Peyer's patch (tissue), 4 donors: ENCODE results near the gene OSBPL3. TPM values are rescaled to one million over a fixed set of nuclear protein-coding genes. Genes with fewer than 3 reads are reported as not detected.

ENCODE experiments used
- DNase-seq, 3 donors: peaks; one replicate each; pipeline ENCODE4 v3.0.0-alpha.2; 2017 to 2019
- H3K27ac ChIP-seq, 4 donors: fragments of 200-600 bp; sonication (generic); one replicate each; pipeline ENCODE4 v1.5.1; 2016 to 2019
- H3K27me3 ChIP-seq, 2 donors: fragments of 200-600 bp; sonication (generic); one replicate each; pipeline ENCODE4 v1.5.1; 2019
- H3K36me3 ChIP-seq, 3 donors: fragments of 200-600 bp; sonication (generic); one replicate each; pipeline ENCODE4 v1.5.1; 2016 to 2019
- H3K4me1 ChIP-seq, 4 donors: fragments of 200-600 bp; sonication (generic); one replicate each; pipeline ENCODE4 v1.5.1; 2016 to 2019
- H3K4me3 ChIP-seq, 4 donors: fragments of 200-600 bp; sonication (generic); 1 replicate in 3 of 4; 2 replicates in 1 of 4; pipeline ENCODE4 v1.5.1; 2016 to 2019; ENCODE audit warnings: mild to moderate bottlenecking in 1 of 4
- H3K9me3 ChIP-seq, 4 donors: fragments of 200-600 bp; sonication (generic); one replicate each; pipeline ENCODE4 v1.5.1; 2016 to 2019; ENCODE audit warnings: mild to moderate bottlenecking in 1 of 4
- POLR2A ChIP-seq, 2 donors: fragments of 450-650 bp; IDR thresholded peaks; one replicate each; pipeline ENCODE4 v1.5.1; 2017; ENCODE audit warnings: antibody characterized with exemption in 2 of 2, mild to moderate bottlenecking in 2 of 2, moderate library complexity in 2 of 2
- total RNA-seq, 4 donors: library from RNA; depleted of rRNA; stranded (reverse); fragments of >200 nt; gene quantifications; one replicate each; pipeline ENCODE4 v1.1.0, GENCODE V29; 2016
- TF ChIP-seq, protein P1 (sequence below), 6 experiments: fragments of 450-650 bp in 4 of 6; fragments of 200-600 bp in 2 of 6; sonication (generic) in 1 of 6; IDR thresholded peaks; one replicate each; pipeline ENCODE4 v1.5.1; 2017 to 2019; ENCODE audit warnings: antibody characterized with exemption in 6 of 6, mild to moderate bottlenecking in 3 of 6, moderate library complexity in 1 of 6

Gene OSBPL3
- total RNA-seq, 4 donors from 2014 or later = 20.1 to 67.7 (median 22.2) TPM

DNA sequence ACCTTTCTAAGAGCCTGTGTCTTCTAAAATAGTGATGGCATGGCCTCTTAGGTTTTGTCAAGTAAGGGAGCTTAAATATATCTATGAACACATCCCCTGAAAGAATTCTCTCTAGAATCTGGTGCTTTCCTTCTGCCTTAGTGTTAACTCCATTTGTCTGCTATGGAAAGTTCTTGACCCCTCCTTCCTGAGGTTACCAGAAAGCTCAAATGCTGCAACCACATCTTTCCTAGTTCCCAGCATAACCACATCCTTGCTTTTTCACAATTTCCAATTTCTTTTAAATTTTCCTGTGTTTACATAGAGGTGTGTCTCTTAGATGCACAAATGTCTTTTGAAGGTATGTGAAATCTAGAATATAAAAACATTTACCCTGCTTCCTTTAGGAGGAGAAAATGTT, 206.3 kb downstream of the OSBPL3 start:
- no peaks in the 10 kb centered on the region for H3K9me3 ChIP-seq
- TF ChIP-seq, protein P1, sequence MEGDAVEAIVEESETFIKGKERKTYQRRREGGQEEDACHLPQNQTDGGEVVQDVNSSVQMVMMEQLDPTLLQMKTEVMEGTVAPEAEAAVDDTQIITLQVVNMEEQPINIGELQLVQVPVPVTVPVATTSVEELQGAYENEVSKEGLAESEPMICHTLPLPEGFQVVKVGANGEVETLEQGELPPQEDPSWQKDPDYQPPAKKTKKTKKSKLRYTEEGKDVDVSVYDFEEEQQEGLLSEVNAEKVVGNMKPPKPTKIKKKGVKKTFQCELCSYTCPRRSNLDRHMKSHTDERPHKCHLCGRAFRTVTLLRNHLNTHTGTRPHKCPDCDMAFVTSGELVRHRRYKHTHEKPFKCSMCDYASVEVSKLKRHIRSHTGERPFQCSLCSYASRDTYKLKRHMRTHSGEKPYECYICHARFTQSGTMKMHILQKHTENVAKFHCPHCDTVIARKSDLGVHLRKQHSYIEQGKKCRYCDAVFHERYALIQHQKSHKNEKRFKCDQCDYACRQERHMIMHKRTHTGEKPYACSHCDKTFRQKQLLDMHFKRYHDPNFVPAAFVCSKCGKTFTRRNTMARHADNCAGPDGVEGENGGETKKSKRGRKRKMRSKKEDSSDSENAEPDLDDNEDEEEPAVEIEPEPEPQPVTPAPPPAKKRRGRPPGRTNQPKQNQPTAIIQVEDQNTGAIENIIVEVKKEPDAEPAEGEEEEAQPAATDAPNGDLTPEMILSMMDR (IDR thresholded peaks at IDR 0.05) = no peak
- no peak for TF ChIP-seq POLR2A (IDR thresholded peaks at IDR 0.05)
- DNase-seq = no peak
- no peaks in the 10 kb centered on the region for H3K27me3 ChIP-seq
- no peaks in the 10 kb centered on the region for H3K36me3 ChIP-seq
- H3K4me3 ChIP-seq = no peak overlapping the region
- H3K27ac ChIP-seq = no peak overlapping the region
- no peaks in the 10 kb centered on the region for H3K4me1 ChIP-seq

GRCh38 chr7:24769851-24770250, 210.1 kb downstream of the OSBPL3 start:
- Histone ChIP-seq H3K27ac (no peak overlapping the region), H3K36me3 (no peaks in the 10 kb centered on the region), H3K4me1 (no peaks in the 10 kb centered on the region), H3K9me3 (no peaks in the 10 kb centered on the region), H3K27me3 (no peaks in the 10 kb centered on the region), H3K4me3 (no peak overlapping the region)
- DNase-seq = no peak
- TF ChIP-seq, protein P1 (IDR thresholded peaks at IDR 0.05) = no peak
- no peak for TF ChIP-seq POLR2A (IDR thresholded peaks at IDR 0.05)

- H3K27ac ChIP-seq = no peak overlapping the region
- TF ChIP-seq POLR2A (IDR thresholded peaks at IDR 0.05) = no peak
- TF ChIP-seq, protein P1 (IDR thresholded peaks at IDR 0.05) = no peak
- DNase-seq = no peak
- H3K4me3 ChIP-seq = no peak overlapping the region
- no peaks in the 10 kb centered on the region for H3K27me3 ChIP-seq
- no peaks in the 10 kb centered on the region for H3K36me3 ChIP-seq
- H3K4me1 ChIP-seq = no peaks in the 10 kb centered on the region
- H3K9me3 ChIP-seq = no peaks in the 10 kb centered on the region
These were observed 210.8 kb downstream of the OSBPL3 start for GRCh38 chr7:24769014-24769830.

GRCh38 chr7:24767878-24768569, 212.0 kb downstream of the OSBPL3 start:
- no peak overlapping the region for H3K4me3 ChIP-seq
- TF ChIP-seq, protein P1 (IDR thresholded peaks at IDR 0.05) = peak in 2 of 6 experiments; percentile 23 to 28
- TF ChIP-seq POLR2A (IDR thresholded peaks at IDR 0.05) = no peak
- H3K27me3 ChIP-seq = no peaks in the 10 kb centered on the region
- no peaks in the 10 kb centered on the region for H3K9me3 ChIP-seq
- no peaks in the 10 kb centered on the region for H3K4me1 ChIP-seq
- no peak overlapping the region for H3K27ac ChIP-seq
- DNase-seq = no peak
- H3K36me3 ChIP-seq = no peaks in the 10 kb centered on the region

GRCh38 chr7:24764972-24765744, 214.8 kb downstream of the OSBPL3 start:
- Histone ChIP-seq H3K4me1 (no peaks in the 10 kb centered on the region), H3K4me3 (no peak overlapping the region), H3K27ac (no peak overlapping the region), H3K9me3 (no peaks in the 10 kb centered on the region), H3K36me3 (no peaks in the 10 kb centered on the region), H3K27me3 (no peaks in the 10 kb centered on the region)
- no peak for DNase-seq
- no peak for TF ChIP-seq POLR2A (IDR thresholded peaks at IDR 0.05)
- TF ChIP-seq, protein P1 (IDR thresholded peaks at IDR 0.05) = no peak
